Measurements from ENCODE around the gene FBXW2.
A peak's percentile ranks its signal among the peaks of the same experiment; 100 is the strongest.

The FBXW2 gene

GRCh38 chr9:120710110-120710981, 82.9 kb downstream of the FBXW2 start:
- H3K27me3 Mint-ChIP-seq (ENCODE audit: low read depth), result no peaks in the 10 kb centered on the region
- peaks cover 34% of the 10 kb centered on the region for H3K4me1 Mint-ChIP-seq (ENCODE audit: low read depth)
- H3K4me3 Mint-ChIP-seq, result peak overlapping the region; percentile 74
- no peaks in the 10 kb centered on the region for H3K9me3 Mint-ChIP-seq
- H3K36me3 Mint-ChIP-seq (ENCODE audit: low read depth), result no peaks in the 10 kb centered on the region
- peak overlapping the region; percentile 74 for H3K27ac Mint-ChIP-seq

DNA sequence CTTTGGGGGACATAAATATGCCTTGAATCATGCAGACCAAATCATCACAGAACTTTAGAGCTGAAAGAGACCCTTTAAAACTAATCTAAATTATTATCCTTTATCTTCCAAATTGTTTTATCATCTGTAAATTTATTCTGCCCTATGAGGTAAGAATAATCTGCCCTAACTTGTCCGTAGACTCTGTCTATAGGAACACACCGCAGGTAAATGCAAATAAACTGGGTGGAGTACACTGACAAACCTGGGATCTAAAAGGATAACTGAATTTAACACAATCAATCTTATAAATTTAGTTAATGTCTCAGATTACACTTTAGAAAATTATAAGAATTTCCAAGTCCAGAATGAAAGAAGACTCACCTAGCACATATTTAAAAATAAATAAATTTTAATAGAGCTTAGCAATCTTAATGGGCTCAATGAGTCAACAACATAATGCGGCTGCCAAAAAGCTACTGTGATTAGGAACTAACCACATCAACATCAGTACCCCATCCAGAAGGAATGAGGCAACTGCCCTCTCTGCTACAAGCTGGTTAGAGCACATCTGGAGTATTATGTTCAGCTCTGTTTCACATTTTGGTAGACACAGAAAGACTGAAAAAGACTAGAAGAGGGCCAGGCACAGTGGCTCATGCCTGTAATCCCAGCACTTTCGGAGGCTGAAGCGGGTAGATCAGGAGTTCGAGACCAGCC, 84.5 kb downstream of the FBXW2 start:
- H3K27ac Mint-ChIP-seq, result no peak overlapping the region
- H3K36me3 Mint-ChIP-seq (ENCODE audit: low read depth), result peaks cover 1% of the 10 kb centered on the region
- H3K4me3 Mint-ChIP-seq, result peak overlapping the region; percentile 25
- no peaks in the 10 kb centered on the region for H3K27me3 Mint-ChIP-seq (ENCODE audit: low read depth)
- H3K4me1 Mint-ChIP-seq (ENCODE audit: low read depth), result peaks cover 32% of the 10 kb centered on the region
- H3K9me3 Mint-ChIP-seq, result no peaks in the 10 kb centered on the region

- Mint-ChIP-seq H3K4me1 (ENCODE audit: low read depth) (peaks cover 21% of the 10 kb centered on the region), H3K27ac (no peak overlapping the region)
These were observed 86.0 kb downstream of the FBXW2 start for GRCh38 chr9:120707170-120707569.

More at GRCh38 chr9:120707170-120707569, 86.0 kb downstream of the FBXW2 start:
- Mint-ChIP-seq H3K36me3 (ENCODE audit: low read depth) (peaks cover 1% of the 10 kb centered on the region), H3K4me3 (no peak overlapping the region), H3K27me3 (ENCODE audit: low read depth) (no peaks in the 10 kb centered on the region), H3K9me3 (no peaks in the 10 kb centered on the region)
